BJ (cell line): ENCODE results near the gene ALKBH8. TPM values are rescaled to one million over a fixed set of nuclear protein-coding genes. Genes with fewer than 3 reads are reported as not detected.
A peak's percentile ranks its signal among the peaks of the same experiment; 100 is the strongest.

Source experiments
- CTCF ChIA-PET: fragments of 350-600 bp; formaldehyde crosslinking; extraction: SDS; loops from one replicate; lab custom pipeline; 2021; ENCODE audit warnings: antibody characterized with exemption, inconsistent platforms; lab: Yijun Ruan, JAX
- POLR2A ChIA-PET: fragments of 300-600 bp; sonication (Branson Sonifier 250); formaldehyde crosslinking; extraction: SDS; loops from one replicate; lab custom pipeline; 2021; ENCODE audit warnings: antibody characterized with exemption; lab: Charles Lee
- DNase-seq: peaks from one replicate; pipeline ENCODE4 v3.0.0-alpha.2; 2011; ENCODE audit warnings: low read depth
- H3K27me3 ChIP-seq: 2 replicates; pipeline ENCODE4 v1.6.0; 2011; ENCODE audit warnings: low read length; ENCODE audit not compliant: control insufficient read depth, insufficient read depth
- H3K36me3 ChIP-seq: 2 replicates; pipeline ENCODE4 v1.5.1; 2011; ENCODE audit warnings: low read length; ENCODE audit not compliant: control insufficient read depth, insufficient read depth
- H3K4me3 ChIP-seq: 2 replicates; pipeline ENCODE4 v1.5.1; 2011; ENCODE audit warnings: low read depth, mild to moderate bottlenecking, control low read depth, low read length
- polyA plus RNA-seq: library from polyadenylated mRNA; depleted of rRNA; stranded (reverse); fragments of >200 nt; gene quantifications from 2 replicates; pipeline ENCODE4 v1.2.3, GENCODE V29; 2011
- TF ChIP-seq, protein P1 (sequence below): IDR thresholded peaks from 2 replicates; pipeline ENCODE4 v1.5.1; 2011; ENCODE audit warnings: low read depth, mild to moderate bottlenecking, control low read depth, inconsistent platforms, low read length, moderate library complexity; ENCODE audit not compliant: insufficient read depth

The ALKBH8 gene
- polyA plus RNA-seq, 1 experiment, result 2.9 TPM

DNA sequence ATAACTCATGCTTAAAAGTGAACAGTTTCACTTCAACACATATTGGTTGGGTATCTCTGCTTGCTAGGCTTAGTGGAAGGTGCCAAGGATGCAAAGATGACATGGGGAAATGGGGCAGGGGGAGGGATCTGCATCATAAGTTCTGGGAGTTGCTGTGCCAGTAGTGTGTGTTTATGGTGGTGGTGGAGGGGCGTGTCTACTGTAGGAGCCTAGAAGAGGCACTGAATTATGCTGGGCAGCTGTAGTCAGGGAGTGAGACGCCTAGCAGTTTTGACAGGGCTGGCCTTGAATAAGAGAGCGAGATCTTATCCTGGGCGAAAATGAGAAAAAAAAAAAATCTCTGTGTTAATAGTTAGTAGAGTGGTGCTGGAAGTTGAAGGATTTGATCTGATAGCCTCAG is 28.4 kb upstream of the ALKBH8 start:
- CTCF ChIA-PET, result interaction anchor here (1.4 kb wide), 1 partner anchor 177 kb away, joined by 4 read pairs; no protein-coding TSS in a partner anchor
- POLR2A ChIA-PET, result no interaction called here
- peaks cover 30% of the 10 kb centered on the region for H3K27me3 ChIP-seq
- no peaks in the 10 kb centered on the region for H3K36me3 ChIP-seq
- TF ChIP-seq, protein P1, sequence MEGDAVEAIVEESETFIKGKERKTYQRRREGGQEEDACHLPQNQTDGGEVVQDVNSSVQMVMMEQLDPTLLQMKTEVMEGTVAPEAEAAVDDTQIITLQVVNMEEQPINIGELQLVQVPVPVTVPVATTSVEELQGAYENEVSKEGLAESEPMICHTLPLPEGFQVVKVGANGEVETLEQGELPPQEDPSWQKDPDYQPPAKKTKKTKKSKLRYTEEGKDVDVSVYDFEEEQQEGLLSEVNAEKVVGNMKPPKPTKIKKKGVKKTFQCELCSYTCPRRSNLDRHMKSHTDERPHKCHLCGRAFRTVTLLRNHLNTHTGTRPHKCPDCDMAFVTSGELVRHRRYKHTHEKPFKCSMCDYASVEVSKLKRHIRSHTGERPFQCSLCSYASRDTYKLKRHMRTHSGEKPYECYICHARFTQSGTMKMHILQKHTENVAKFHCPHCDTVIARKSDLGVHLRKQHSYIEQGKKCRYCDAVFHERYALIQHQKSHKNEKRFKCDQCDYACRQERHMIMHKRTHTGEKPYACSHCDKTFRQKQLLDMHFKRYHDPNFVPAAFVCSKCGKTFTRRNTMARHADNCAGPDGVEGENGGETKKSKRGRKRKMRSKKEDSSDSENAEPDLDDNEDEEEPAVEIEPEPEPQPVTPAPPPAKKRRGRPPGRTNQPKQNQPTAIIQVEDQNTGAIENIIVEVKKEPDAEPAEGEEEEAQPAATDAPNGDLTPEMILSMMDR, result no peak
- no peak overlapping the region for H3K4me3 ChIP-seq
- no peak for DNase-seq

DNA sequence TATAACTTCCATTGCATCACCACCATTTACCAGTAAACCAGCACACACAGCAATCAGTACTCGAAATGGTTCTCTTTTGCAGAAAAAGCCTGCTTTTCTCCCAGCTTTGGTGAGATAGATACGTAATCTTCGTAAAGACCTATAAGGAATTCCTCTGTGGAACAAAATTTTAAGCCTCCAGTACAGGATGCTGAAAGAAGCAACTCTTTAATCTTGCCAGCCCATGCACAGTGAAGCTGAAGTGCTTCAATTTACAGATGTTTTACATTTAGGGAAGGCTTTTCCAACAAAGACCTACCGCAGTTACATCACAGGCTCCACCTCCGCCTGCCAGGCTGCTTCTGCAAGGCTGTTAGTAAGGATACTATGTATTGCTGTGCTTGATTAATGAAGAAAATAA is 27.3 kb upstream of the ALKBH8 start:
- Histone ChIP-seq H3K4me3 (no peak overlapping the region), H3K27me3 (peaks cover 33% of the 10 kb centered on the region), H3K36me3 (no peaks in the 10 kb centered on the region)
- CTCF ChIA-PET, result interaction anchor here (1.2 to 4.2 kb wide), 2 partner anchors 16 to 97 kb away, joined by 7 to 22 read pairs; no protein-coding TSS in a partner anchor
- no peak for DNase-seq
- TF ChIP-seq, protein P1, result no peak
- POLR2A ChIA-PET, result no interaction called here

DNA sequence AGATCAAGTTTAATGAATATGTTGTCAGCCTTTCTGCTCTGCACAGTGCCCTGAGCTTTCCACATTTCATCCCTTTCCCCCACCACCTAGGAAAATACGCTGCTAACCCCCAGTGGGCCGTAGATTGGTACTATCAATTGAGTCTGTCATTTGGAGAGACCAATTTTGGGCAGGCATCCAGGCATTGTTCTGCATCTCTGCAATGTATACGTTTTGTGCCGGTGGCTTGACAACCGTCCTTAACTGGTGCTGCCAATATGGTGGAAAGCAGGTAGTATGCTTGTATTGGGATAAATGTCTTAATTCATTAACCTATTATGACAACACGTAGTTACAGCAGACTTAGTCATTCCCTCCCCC is 26.7 kb upstream of the ALKBH8 start:
- CTCF ChIA-PET, result interaction anchor here (1.2 to 4.2 kb wide), 3 partner anchors 16 to 97 kb away, joined by 4 to 22 read pairs (median 7); no protein-coding TSS in a partner anchor
- Histone ChIP-seq H3K27me3 (peaks cover 33% of the 10 kb centered on the region), H3K4me3 (no peak overlapping the region), H3K36me3 (no peaks in the 10 kb centered on the region)
- TF ChIP-seq, protein P1, result no peak
- no peak for DNase-seq
- POLR2A ChIA-PET, result no interaction called here

DNA sequence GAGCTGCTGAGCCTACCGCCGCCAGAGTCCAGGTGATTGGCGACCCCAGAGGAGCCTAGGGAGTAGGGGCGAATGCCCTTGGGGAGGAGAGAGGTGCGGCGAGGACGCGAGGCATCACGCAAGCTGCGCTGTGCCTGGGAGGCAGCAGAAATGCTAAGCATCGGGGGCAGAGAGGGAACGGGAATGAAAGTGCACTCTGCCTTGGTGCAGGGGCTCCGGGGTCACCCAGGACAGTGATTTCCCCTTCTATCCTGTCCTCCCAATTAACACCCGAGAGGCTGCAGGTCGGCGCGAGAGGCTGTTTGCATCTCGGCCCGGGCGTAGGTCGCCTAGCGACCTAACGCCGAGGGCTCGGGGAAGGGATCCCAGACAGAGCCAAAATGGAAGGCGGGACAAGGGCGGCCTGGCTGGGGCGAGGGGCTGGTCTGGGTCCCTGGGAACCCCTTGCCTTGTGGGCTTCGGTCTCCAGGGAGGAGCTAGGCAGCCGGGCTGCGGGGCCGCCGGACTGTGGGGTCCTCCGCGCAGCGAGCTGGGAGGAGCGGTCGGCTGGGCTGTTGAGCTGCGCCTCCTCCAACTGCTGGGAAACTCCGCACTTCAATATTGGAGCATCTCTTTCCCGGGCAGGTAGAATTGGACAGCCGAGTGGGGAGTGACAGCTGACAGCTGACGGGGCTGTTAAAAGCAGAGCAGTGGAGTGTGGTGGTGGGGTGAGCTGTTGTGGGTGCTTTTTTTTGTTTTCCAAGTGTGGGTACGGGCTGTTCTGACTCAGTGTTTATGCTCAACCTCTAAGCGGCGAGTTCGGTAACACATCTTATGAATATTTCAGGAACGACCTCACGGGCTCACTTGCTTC is 26.1 kb upstream of the ALKBH8 start:
- ChIA-PET CTCF (interaction anchor here (0.8 to 4.2 kb wide), 3 partner anchors 15 to 98 kb away, joined by 4 to 22 read pairs (median 4); no protein-coding TSS in a partner anchor), POLR2A (no interaction called here)
- DNase-seq, result no peak
- TF ChIP-seq, protein P1, result no peak
- H3K27me3 ChIP-seq, result peaks cover 33% of the 10 kb centered on the region
- no peaks in the 10 kb centered on the region for H3K36me3 ChIP-seq
- H3K4me3 ChIP-seq, result peak overlapping the region; percentile 60
